Adipocyte (in vitro differentiated cells): ENCODE data around the gene HES5.

Experiments
- DNase-seq: peaks from one replicate; pipeline ENCODE4 v3.0.0-alpha.2; 2015; ENCODE audit warnings: low read depth
- H3K27me3 ChIP-seq: replicated peaks from 2 replicates; pipeline ENCODE4 v1.7.0; 2013; ENCODE audit warnings: mild to moderate bottlenecking, low read length, moderate library complexity; ENCODE audit not compliant: control insufficient read depth, insufficient read depth
- H3K36me3 ChIP-seq: 2 replicates; pipeline ENCODE4 v1.7.0; 2013; ENCODE audit warnings: low read length, mild to moderate bottlenecking, moderate library complexity; ENCODE audit not compliant: control insufficient read depth, insufficient read depth, severe bottlenecking
- H3K4me1 ChIP-seq: 2 replicates; pipeline ENCODE4 v1.7.0; 2013; ENCODE audit warnings: mild to moderate bottlenecking, low read length, moderate library complexity; ENCODE audit not compliant: control insufficient read depth, insufficient read depth
- H3K4me3 ChIP-seq: 2 replicates; pipeline ENCODE4 v1.7.0; 2013; ENCODE audit warnings: mild to moderate bottlenecking, low read length, moderate library complexity
- H3K9ac ChIP-seq: 2 replicates; pipeline ENCODE4 v1.7.0; 2013; ENCODE audit warnings: mild to moderate bottlenecking, low read length, moderate library complexity
- H3K9me3 ChIP-seq: 2 replicates; pipeline ENCODE4 v1.7.0; 2013; ENCODE audit warnings: mild to moderate bottlenecking, low read length, moderate library complexity; ENCODE audit not compliant: control insufficient read depth

Gene HES5

DNA sequence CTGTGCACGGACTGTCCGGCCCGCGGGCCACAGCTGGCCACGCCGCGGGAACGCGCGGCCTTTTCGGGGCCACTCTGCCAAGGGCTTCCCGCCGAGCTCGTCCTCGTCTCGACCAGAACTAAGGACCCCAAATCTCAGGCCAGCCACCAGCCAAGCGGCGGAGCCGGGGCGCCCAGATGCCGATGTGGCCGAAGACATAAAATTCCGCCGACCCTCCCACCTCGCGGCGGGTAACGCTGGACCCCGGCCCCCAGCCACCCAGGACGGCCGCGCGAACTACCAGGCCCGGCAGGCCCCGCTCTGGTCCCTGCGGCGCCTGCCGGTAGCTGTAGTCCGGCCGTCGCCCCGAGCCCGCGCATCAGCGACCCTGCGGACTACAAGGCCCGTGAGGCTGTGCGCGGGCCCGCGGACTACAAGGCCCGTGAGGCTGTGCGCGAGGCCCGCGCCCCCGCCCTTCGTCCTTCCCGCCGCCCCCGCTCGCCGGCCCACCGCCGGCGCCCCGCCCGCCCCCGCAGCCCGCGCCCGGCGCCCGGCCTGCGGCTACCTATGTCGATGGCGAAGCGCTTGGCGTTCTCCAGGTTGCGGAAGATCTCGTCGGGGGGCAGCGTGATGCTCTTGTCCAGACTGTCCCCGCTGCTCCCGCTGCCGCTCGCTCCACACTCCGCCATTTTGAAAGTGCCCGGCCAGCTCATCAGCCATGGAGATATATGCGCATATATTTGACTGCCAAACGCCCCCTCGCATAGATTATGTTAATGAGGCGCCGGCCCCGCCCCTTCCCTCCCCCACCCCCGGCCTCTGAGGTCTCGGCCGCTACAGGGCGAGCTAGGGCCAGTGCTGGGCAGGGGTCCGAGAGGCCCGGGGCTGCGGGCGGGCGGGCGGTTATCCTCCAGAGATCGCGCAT, 3.9 kb downstream of the HES5 start, which contains the start of gene PANK4:
TSS of gene PANK4 (minus strand) at position 677 of the 904 bp plus-strand sequence. CDS start at position 668, 9 bp downstream.
- peak within 1 kb of the TSS; percentile 95 for H3K4me3 ChIP-seq
- H3K4me1 ChIP-seq = peaks cover 27% of the 10 kb centered on the region
- peak within 1 kb of the TSS; percentile 94 for H3K9ac ChIP-seq
- peaks cover 11% of the 10 kb centered on the region for H3K27me3 ChIP-seq
- peak; percentile 98 for DNase-seq
- H3K36me3 ChIP-seq = peaks cover 4% of the 10 kb centered on the region
- H3K9me3 ChIP-seq = no peaks in the 10 kb centered on the region

GRCh38 chr1:2525572-2525919, 4.5 kb downstream of the HES5 start:
- H3K9me3 ChIP-seq = no peaks in the 10 kb centered on the region
- H3K4me3 ChIP-seq = peak overlapping the region; percentile 95
- H3K27me3 ChIP-seq = peaks cover 5% of the 10 kb centered on the region
- no peak for DNase-seq
- H3K4me1 ChIP-seq = peaks cover 27% of the 10 kb centered on the region
- H3K36me3 ChIP-seq = peaks cover 11% of the 10 kb centered on the region
- H3K9ac ChIP-seq = peak overlapping the region; percentile 94

DNA sequence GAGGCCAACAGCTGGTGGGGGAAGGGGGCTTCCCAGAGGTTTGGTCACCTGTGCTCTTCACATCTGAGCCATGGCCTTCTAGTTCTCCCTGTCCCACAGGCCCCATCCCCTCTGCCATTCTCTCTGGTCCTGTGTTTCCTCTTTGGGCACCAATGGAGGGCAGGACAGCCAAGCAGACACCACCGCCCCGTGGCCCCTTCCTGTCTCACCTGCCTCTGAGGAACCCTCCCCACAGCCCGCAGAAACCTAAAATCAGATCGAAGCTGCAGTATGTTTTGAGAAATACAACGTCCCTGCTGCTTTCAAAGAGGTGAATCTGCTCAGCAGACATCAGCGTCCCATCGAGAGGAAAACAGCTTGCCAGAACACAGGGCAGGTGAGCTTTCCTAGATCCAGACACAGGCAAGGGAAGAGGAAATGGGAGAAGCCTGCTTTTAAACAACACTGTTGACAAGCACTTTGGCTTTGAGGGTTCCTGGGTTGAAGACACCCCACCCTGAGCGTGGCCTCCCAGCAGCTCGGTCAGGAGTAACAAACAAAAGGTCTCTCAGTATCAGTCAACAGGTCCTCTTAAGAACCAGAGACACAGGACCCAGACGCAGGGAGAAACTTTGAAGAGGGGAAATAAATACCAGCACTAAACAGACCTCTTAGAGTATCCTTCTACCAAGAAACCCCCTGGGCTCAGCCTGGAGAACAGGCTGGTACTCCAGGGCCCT, 6.0 kb downstream of the HES5 start:
- peaks cover 22% of the 10 kb centered on the region for H3K36me3 ChIP-seq
- H3K4me3 ChIP-seq = peak overlapping the region; percentile 95
- peaks cover 5% of the 10 kb centered on the region for H3K27me3 ChIP-seq
- peaks cover 27% of the 10 kb centered on the region for H3K4me1 ChIP-seq
- DNase-seq = no peak
- no peaks in the 10 kb centered on the region for H3K9me3 ChIP-seq
- H3K9ac ChIP-seq = peak overlapping the region; percentile 94

GRCh38 chr1:2523191-2523890, 6.7 kb downstream of the HES5 start:
- no peak overlapping the region for H3K4me3 ChIP-seq
- no peak overlapping the region for H3K9ac ChIP-seq
- peaks cover 23% of the 10 kb centered on the region for H3K4me1 ChIP-seq
- peak; percentile 23 for DNase-seq
- peaks cover 5% of the 10 kb centered on the region for H3K27me3 ChIP-seq
- no peaks in the 10 kb centered on the region for H3K9me3 ChIP-seq
- peaks cover 30% of the 10 kb centered on the region for H3K36me3 ChIP-seq

DNA sequence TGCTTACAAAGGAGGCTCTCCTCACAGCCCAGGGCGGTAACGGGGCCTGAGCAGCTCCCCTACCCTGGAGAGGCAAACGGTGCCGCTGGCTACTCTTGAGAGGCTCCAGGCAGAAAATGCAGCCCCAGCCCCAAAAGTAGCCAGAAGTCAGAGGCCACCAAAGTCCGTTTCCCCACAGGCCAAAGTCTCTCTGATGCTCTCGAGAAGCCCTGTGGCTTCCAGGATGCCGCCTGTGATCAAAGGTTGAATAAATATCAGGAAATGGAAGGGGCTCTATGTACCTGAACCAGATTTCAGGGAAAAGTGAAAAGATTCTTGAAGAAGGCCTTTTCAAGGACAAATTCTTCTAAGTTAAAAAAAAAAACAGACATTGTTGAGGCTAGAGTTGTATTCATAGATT, 7.8 kb downstream of the HES5 start:
- H3K36me3 ChIP-seq = peaks cover 41% of the 10 kb centered on the region
- no peak for DNase-seq
- H3K4me1 ChIP-seq = peaks cover 18% of the 10 kb centered on the region

GRCh38 chr1:2520806-2521205, 9.3 kb downstream of the HES5 start:
- Histone ChIP-seq H3K4me3 (no peak overlapping the region), H3K27me3 (no peaks in the 10 kb centered on the region), H3K9me3 (no peaks in the 10 kb centered on the region), H3K4me1 (peaks cover 11% of the 10 kb centered on the region), H3K9ac (no peak overlapping the region), H3K36me3 (peaks cover 50% of the 10 kb centered on the region)
- no peak for DNase-seq

More for the DNA sequence above, 7.8 kb downstream of the HES5 start:
- Histone ChIP-seq H3K9ac (no peak overlapping the region), H3K9me3 (no peaks in the 10 kb centered on the region), H3K27me3 (no peaks in the 10 kb centered on the region), H3K4me3 (no peak overlapping the region)

- Histone ChIP-seq H3K4me3 (no peak overlapping the region), H3K27me3 (no peaks in the 10 kb centered on the region), H3K4me1 (peaks cover 8% of the 10 kb centered on the region), H3K9ac (no peak overlapping the region), H3K9me3 (no peaks in the 10 kb centered on the region), H3K36me3 (peaks cover 51% of the 10 kb centered on the region)
- no peak for DNase-seq
Measured at GRCh38 chr1:2520206-2520605, 9.9 kb downstream of the HES5 start.

- H3K4me3 ChIP-seq = no peak overlapping the region
- no peaks in the 10 kb centered on the region for H3K9me3 ChIP-seq
- H3K36me3 ChIP-seq = peaks cover 55% of the 10 kb centered on the region
- peaks cover 4% of the 10 kb centered on the region for H3K4me1 ChIP-seq
- DNase-seq = no peak
- no peak overlapping the region for H3K9ac ChIP-seq
- H3K27me3 ChIP-seq = no peaks in the 10 kb centered on the region
Measured at GRCh38 chr1:2519729-2520128, 10.3 kb downstream of the HES5 start.

DNA sequence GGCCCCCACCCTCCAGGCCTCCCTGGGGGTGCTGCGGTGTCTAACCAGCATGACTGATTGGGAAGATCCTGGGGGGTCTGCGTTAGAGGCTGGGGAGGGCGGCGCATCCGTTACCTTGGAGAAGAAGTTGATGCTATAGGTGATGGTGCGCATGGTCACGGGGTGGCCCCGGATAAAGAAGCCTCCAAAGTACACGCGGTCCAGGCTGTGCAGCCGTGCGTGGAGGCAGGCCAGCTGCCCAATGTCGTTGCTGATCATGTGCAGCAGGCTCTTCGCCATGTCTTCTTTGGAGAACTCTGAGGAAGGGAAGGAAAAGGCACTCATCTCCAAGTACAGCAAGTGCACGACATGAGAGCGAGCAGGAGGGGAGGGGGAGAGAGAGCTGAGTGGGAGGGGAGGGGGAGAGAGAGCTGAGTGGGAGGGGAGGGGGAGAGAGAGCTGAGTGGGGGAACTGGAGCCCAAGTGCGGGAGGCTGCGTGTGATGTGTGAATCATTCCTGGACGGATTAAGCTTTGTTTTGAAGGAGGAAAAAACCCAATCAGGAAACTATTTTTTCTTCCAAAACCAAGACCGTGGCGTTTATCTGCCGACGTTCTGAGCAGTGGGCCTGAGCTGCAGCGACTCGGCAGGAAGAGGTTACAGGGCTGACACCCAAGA, 10.9 kb downstream of the HES5 start:
- Histone ChIP-seq H3K27me3 (no peaks in the 10 kb centered on the region), H3K9ac (no peak overlapping the region), H3K4me1 (no peaks in the 10 kb centered on the region), H3K4me3 (no peak overlapping the region), H3K9me3 (no peaks in the 10 kb centered on the region), H3K36me3 (peaks cover 56% of the 10 kb centered on the region)
- no peak for DNase-seq

- Histone ChIP-seq H3K27me3 (no peaks in the 10 kb centered on the region), H3K4me3 (no peak overlapping the region), H3K9ac (no peak overlapping the region), H3K9me3 (no peaks in the 10 kb centered on the region), H3K36me3 (peaks cover 62% of the 10 kb centered on the region), H3K4me1 (no peaks in the 10 kb centered on the region)
- no peak for DNase-seq
Measured at GRCh38 chr1:2518528-2518927, 11.5 kb downstream of the HES5 start.
